ENCODE measurements around the gene BARX1. TPM values are rescaled to one million over a fixed set of nuclear protein-coding genes. Genes with fewer than 3 reads are reported as not detected.
"Not testable (repeated sequence)": the region's sequence is repeated elsewhere in the genome, so short reads cannot be mapped to it uniquely, and the experiment has no call there.

The BARX1 gene
- polyA plus RNA-seq, 6 donors from 2014 or later = not detected

DNA sequence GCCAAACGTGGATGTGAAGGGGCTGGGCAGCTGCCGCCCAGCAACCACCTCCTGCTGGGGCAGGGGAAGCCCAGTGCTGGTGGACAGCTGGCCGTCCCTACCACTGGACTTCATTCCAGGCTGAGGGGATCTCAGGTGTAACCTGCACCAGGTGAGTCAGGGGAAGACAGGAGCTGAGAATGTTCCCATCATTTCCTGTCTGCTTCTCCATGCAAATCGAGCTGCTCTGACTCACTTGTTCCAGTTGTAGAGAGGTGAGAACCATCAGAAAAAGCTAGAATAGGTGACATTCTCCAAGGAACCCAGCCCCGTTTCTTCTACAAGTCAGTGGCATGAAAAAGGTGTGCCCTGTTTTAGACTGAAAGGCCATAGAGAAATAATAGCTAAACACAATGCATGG is 21.8 kb upstream of the BARX1 start:
- ATAC-seq (ENCODE audit: low read depth in 2 of 2) = no peak
- no peak overlapping the region for H3K4me3 Mint-ChIP-seq
- no peak overlapping the region for H3K27ac Mint-ChIP-seq
- peaks cover 8 to 14% of the 10 kb centered on the region in 2 donors for H3K36me3 Mint-ChIP-seq
- peaks cover 7 to 18% (median 14%) of the 10 kb centered on the region in 7 donors for H3K9me3 Mint-ChIP-seq
- H3K27me3 Mint-ChIP-seq = peaks cover 39 to 67% (median 45%) of the 10 kb centered on the region in 3 donors
- no peaks in the 10 kb centered on the region for H3K4me1 Mint-ChIP-seq
- no peak for DNase-seq

DNA sequence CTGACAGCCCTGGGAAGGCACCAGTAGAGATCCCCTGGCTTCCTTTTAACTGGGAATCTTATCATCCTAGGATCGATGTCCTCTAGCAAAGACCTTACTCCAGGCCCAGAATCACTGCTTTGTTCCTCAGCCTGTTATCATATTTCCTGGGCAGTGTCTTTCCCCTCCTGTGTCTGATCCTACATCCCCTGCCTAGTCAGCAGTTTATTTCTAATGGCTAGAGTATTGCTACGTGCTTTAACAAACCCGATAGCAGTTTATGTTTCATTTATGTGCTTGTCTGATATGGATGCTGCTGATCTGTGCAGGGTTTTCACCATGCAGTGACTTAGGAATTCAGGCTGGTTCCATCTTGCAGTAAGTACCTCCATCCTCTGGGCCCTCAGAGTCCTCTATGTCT is 20.9 kb upstream of the BARX1 start:
- Mint-ChIP-seq H3K27ac (no peak overlapping the region), H3K36me3 (peaks cover 8 to 14% of the 10 kb centered on the region in 2 donors), H3K4me1 (no peaks in the 10 kb centered on the region), H3K4me3 (no peak overlapping the region), H3K9me3 (peaks cover 7 to 25% (median 18%) of the 10 kb centered on the region in 7 donors), H3K27me3 (peaks cover 36 to 67% (median 42%) of the 10 kb centered on the region in 3 donors)
- no peak for ATAC-seq (ENCODE audit: low read depth in 2 of 2)
- DNase-seq = no peak

- no peaks in the 10 kb centered on the region for H3K4me1 Mint-ChIP-seq
- DNase-seq (no peak), ATAC-seq (ENCODE audit: low read depth in 2 of 2) (no peak)
- H3K4me3 Mint-ChIP-seq = no peak overlapping the region
- H3K27ac Mint-ChIP-seq = no peak overlapping the region
- peaks cover 7 to 30% (median 18%) of the 10 kb centered on the region in 7 donors for H3K9me3 Mint-ChIP-seq
- peaks cover 41 to 68% (median 46%) of the 10 kb centered on the region in 3 donors for H3K27me3 Mint-ChIP-seq
- H3K36me3 Mint-ChIP-seq = peaks cover 8 to 14% of the 10 kb centered on the region in 2 donors
Observed at GRCh38 chr9:93975262-93975661, 20.1 kb upstream of the BARX1 start.

DNA sequence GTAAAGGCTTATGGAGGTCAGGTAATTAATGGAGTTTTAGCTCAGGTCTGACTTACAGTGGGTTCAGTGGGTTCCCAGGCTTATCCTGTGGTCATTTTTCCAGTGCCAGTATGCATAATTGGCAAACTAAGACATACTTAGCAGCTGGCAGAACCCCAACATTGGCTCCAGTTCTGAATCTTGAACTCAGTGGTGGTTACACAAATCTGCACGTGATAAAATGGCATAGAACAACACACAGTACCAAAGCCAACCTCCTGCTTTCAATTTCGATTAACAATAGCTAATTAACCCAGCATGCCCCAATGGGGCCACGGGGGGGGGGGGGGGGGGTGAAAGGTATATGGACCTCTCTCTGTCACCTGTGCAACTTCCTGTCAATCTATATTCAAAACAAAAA is 19.0 kb upstream of the BARX1 start:
- H3K27ac Mint-ChIP-seq = no peak overlapping the region
- peaks cover 8 to 14% of the 10 kb centered on the region in 2 donors for H3K36me3 Mint-ChIP-seq
- H3K4me1 Mint-ChIP-seq = no peaks in the 10 kb centered on the region
- no peak overlapping the region for H3K4me3 Mint-ChIP-seq
- ATAC-seq (ENCODE audit: low read depth in 2 of 2) (no peak), DNase-seq (no peak)
- H3K9me3 Mint-ChIP-seq = peaks cover 7 to 30% (median 18%) of the 10 kb centered on the region in 7 donors
- peaks cover 44 to 64% (median 44%) of the 10 kb centered on the region in 3 donors for H3K27me3 Mint-ChIP-seq

- peaks cover 36 to 61% (median 39%) of the 10 kb centered on the region in 3 donors for H3K27me3 Mint-ChIP-seq
- H3K9me3 Mint-ChIP-seq = peaks cover 7 to 30% (median 18%) of the 10 kb centered on the region in 7 donors
- DNase-seq; H3K4me1 Mint-ChIP-seq; H3K4me3 Mint-ChIP-seq; ATAC-seq (ENCODE audit: low read depth in 2 of 2); H3K27ac Mint-ChIP-seq: not testable (repeated sequence)
- H3K36me3 Mint-ChIP-seq = peaks cover 8 to 14% of the 10 kb centered on the region in 2 donors
Observed at GRCh38 chr9:93972655-93973054, 17.5 kb upstream of the BARX1 start.

DNA sequence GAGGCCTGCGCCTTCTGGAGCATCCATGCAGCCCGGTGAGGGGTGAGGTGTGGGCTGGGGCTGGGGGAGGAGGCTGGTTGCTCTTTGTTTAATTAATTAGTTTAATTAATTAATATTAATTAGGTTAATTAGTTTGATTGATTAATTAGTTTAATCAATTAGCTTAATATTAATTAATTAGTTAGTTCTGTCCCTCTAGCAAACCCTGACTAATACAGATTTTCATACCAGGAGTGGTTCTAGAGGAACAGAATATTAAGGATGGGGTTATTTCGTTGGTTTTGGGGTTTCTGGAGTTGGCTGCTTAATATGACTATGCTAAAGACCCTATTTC is 14.1 kb upstream of the BARX1 start:
- Mint-ChIP-seq H3K36me3 (peaks cover 8 to 14% of the 10 kb centered on the region in 2 donors), H3K4me3 (no peak overlapping the region), H3K9me3 (peaks cover 7 to 30% (median 18%) of the 10 kb centered on the region in 7 donors), H3K4me1 (no peaks in the 10 kb centered on the region), H3K27me3 (peaks cover 42 to 77% (median 49%) of the 10 kb centered on the region in 3 donors), H3K27ac (no peak overlapping the region)
- DNase-seq (no peak), ATAC-seq (ENCODE audit: low read depth in 2 of 2) (no peak)

DNA sequence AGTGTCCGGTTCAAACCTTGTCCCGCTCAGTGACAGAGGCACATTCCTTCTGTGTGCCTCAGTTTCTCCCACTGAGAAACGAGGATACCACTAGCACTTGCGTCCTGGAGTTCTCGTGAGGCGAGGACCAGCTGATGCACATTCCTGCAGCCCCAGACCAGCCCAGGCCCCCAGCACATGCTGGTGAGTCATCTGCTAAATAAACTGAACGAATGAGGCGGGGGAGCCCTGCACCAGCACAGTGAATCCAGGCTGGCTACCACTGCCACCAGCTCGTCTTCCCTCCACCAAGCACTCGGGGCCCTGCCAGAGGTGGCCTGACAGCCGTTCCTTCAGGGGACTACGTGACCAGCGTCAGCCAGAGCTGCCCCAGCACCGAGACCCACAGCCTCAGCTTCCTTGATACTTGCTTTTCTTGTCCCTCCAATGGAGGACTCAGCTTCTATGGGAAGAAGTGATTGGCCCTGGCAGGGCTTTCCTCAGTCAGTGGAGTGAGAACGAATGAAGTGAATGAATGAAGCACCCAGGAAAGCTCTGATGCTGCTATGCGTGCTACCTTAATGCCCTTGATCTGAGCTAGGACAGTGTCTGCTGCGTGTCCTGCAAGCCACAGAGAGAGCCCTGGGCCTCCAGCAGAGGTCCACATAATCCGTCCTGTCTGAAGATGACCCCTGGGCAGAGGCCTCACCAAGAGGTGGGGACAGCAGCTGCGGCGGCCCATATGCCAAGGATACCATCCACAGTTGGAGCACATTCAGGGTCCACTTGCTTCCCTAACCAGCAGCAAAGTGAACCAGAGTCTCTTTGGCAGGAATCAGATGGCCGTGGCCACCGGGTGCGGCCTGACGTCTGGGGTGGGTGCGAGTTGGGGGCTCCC is 13.5 kb upstream of the BARX1 start:
- H3K9me3 Mint-ChIP-seq = peaks cover 7 to 29% (median 18%) of the 10 kb centered on the region in 7 donors
- DNase-seq (no peak), ATAC-seq (ENCODE audit: low read depth in 2 of 2) (no peak)
- H3K4me1 Mint-ChIP-seq = no peaks in the 10 kb centered on the region
- H3K36me3 Mint-ChIP-seq = peaks cover 8 to 14% of the 10 kb centered on the region in 2 donors
- H3K27ac Mint-ChIP-seq = peak overlapping the region in 1 of 6 donors; percentile 68
- no peak overlapping the region for H3K4me3 Mint-ChIP-seq
- peaks cover 41 to 78% (median 51%) of the 10 kb centered on the region in 3 donors for H3K27me3 Mint-ChIP-seq

DNA sequence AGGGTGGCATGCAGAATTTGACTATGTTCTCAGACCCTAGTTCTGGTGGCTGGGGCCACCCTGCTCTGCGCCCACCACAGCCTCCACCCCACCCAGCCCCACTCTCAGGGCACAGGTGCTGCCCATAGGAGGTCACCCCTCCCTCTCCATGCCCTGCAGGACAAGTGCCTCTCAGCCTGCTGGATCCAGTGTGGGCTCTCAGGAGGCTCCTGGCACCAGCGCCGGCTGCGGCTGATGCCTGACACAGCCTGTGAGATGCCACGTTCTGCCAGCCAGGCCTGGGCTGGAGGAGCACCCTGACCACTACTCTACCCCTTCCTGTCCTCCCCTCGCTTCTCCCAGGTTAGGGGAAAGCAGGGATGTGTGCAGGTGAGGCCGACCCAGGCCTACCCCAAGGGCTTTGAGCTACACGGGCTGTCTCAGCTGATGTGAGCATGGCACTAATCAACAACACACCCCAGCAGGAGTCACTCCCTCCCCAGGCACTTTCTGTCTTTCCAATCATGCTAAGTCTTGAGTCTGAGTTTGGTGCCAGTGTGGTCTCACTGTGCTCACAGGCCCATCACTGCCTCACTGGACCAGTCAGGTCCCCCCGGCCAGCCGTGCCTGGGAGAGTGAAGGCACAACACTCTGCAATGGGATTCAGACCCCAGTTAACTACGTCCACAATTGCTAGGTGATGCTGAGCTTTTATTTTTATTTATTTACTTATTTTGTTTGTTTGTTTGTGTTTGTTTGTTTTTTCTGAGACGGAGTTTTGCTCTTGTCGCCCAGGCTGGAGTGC is 12.1 kb upstream of the BARX1 start:
- Mint-ChIP-seq H3K9me3 (peaks cover 0 to 14% (median 5%) of the 10 kb centered on the region in 7 donors), H3K27me3 (peaks cover 42 to 82% (median 62%) of the 10 kb centered on the region in 3 donors)

DNA sequence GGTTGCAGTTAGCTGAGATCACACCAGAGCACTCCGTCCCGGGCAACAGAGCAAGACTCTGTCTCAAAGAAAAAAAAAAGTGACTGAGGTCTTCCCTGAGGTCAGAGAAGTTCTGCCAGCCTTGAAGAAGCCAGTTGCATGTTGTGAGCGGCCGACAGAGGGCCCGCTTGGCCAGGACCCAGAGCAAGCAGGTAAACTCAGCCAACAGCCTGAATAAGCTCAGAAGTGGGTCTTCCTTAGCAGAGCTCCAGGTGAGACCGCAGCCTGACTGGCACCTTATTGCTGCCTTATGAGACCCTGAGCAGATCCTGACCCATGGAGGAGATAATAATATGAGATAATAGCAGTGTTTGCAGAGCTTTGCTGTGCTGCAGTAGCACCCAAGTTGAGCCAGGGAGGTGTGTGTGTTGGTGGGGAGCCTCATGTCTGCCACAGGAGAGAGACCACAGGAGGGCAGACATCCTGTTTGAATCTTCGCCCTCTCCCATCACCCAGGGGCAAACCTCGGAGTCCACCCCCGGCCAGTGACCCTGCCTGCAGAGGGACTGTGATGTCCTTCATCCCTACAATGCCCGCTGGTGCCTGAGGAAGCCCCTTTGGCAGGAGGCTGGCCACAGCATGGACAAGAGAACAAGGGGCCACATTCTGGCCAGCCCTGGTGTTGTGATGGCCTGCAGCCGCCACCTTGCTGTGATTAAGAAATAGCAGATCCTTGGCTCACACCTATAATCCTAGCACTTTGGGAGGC is 10.8 kb upstream of the BARX1 start:
- Mint-ChIP-seq H3K4me3 (no peak overlapping the region), H3K9me3 (peaks cover 0 to 4% (median 0%) of the 10 kb centered on the region in 7 donors), H3K27ac (peak overlapping the region in 1 of 6 donors; percentile 59), H3K27me3 (peaks cover 41 to 82% (median 63%) of the 10 kb centered on the region in 3 donors), H3K4me1 (peaks cover 9 to 12% (median 12%) of the 10 kb centered on the region in 3 donors), H3K36me3 (peaks cover 0 to 3% of the 10 kb centered on the region in 2 donors)
- ATAC-seq (ENCODE audit: low read depth in 2 of 2) = no peak
- no peak for DNase-seq

More for the DNA sequence above, 12.1 kb upstream of the BARX1 start:
- Mint-ChIP-seq H3K4me1 (peaks cover 7 to 9% (median 7%) of the 10 kb centered on the region in 3 donors), H3K4me3 (no peak overlapping the region), H3K36me3 (peaks cover under 1 to 1% of the 10 kb centered on the region in 2 donors), H3K27ac (no peak overlapping the region)
- ATAC-seq (ENCODE audit: low read depth in 2 of 2) (no peak), DNase-seq (no peak)

DNA sequence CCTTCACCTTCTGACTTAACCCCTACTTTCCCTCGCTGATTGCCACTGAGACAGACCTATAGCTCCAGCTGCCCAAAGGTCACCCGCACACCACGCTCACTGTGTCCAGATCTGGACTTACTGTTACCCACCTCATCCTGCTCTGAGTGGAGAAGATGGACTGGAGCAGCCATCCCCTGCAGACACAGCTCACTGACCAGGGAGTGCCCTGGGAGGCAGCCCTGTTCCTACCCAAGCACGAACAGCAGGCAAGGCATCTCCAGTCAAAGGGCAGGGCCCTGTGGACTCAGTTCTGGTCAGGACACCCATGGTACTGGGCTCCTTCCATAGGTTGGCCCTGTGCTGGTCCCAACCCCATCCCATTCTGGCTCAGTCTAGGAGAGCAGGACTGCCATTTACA is 9.5 kb upstream of the BARX1 start:
- Mint-ChIP-seq H3K9me3 (no peaks in the 10 kb centered on the region), H3K27ac (no peak overlapping the region), H3K4me1 (peaks cover 18 to 22% (median 19%) of the 10 kb centered on the region in 3 donors), H3K4me3 (no peak overlapping the region), H3K36me3 (peaks cover 0 to 8% of the 10 kb centered on the region in 2 donors), H3K27me3 (peaks cover 32 to 82% (median 63%) of the 10 kb centered on the region in 3 donors)
- ATAC-seq (ENCODE audit: low read depth in 2 of 2) (no peak), DNase-seq (no peak)

DNA sequence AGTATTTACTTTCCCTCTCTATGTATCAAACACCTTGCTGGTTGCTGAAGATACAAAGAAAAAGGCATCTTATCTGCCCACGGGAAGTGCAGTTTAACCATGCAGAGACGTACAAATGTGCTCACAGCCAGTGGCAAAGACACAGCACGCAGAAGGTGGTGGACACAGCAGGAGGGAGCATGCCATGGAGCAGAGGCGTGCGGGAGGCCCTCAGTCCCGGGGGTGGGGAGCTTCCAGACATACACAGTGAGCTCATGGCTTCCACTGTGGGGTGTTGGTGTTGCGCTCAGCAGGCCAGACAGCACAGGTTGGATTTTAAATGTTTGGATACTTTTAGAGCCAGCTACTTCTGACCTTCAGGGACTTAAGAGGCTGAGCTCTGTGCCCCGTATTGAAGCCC is 8.8 kb upstream of the BARX1 start:
- Mint-ChIP-seq H3K9me3 (no peaks in the 10 kb centered on the region), H3K4me3 (no peak overlapping the region), H3K27ac (no peak overlapping the region), H3K4me1 (peaks cover 24 to 30% (median 26%) of the 10 kb centered on the region in 3 donors), H3K27me3 (peaks cover 38 to 86% (median 65%) of the 10 kb centered on the region in 3 donors), H3K36me3 (peaks cover 0 to 8% of the 10 kb centered on the region in 2 donors)
- no peak for DNase-seq
- ATAC-seq (ENCODE audit: low read depth in 2 of 2) = no peak

- H3K9me3 Mint-ChIP-seq = not testable (repeated sequence)
- peaks cover 41 to 86% (median 66%) of the 10 kb centered on the region in 3 donors for H3K27me3 Mint-ChIP-seq
Observed at GRCh38 chr9:93963489-93963888, 8.3 kb upstream of the BARX1 start.

More at GRCh38 chr9:93963489-93963888, 8.3 kb upstream of the BARX1 start:
- peaks cover 28 to 34% (median 30%) of the 10 kb centered on the region in 3 donors for H3K4me1 Mint-ChIP-seq
- not testable (repeated sequence) for H3K36me3 Mint-ChIP-seq; H3K27ac Mint-ChIP-seq; ATAC-seq (ENCODE audit: low read depth in 2 of 2); DNase-seq; H3K4me3 Mint-ChIP-seq

Data from naive B cell (primary cell).